H1 (cell line): Measurements from ENCODE around the gene RASAL1. TPM values are rescaled to one million over a fixed set of nuclear protein-coding genes. Genes with fewer than 3 reads are reported as not detected.

Source experiments
- CTCF ChIA-PET: fragments of 300-600 bp; sonication (Branson Sonifier 250); formaldehyde crosslinking; loops from one replicate; lab custom pipeline; 2021; ENCODE audit not compliant: partially characterized antibody; lab: Charles Lee
- POLR2A ChIA-PET: fragments of 300-600 bp; sonication (Branson Sonifier 250); formaldehyde crosslinking; loops from one replicate; lab custom pipeline; 2021; ENCODE audit warnings: inconsistent platforms; ENCODE audit not compliant: partially characterized antibody; lab: Charles Lee
- DNase-seq, 2 experiments: peaks; one replicate each; pipeline versions ENCODE4 v3.0.0 to v3.0.0-alpha.2; 2010 to 2022; ENCODE audit warnings: low spot score in 2 of 2, low read depth in 1 of 2, mixed read lengths in 1 of 2
- FAIRE-seq: peaks from 2 replicates; lab custom pipeline; 2011; peaks lifted over from hg19 to GRCh38; lab: Jason Lieb, UNC
- H2AFZ ChIP-seq: 2 replicates; pipeline ENCODE4 v1.8.1; 2012; ENCODE audit warnings: low read length, inconsistent platforms
- H2AK5ac ChIP-seq: 2 replicates; pipeline ENCODE4 v1.6.1; 2013; ENCODE audit warnings: low read depth, low read length
- H2BK120ac ChIP-seq: replicated peaks from 2 replicates; pipeline ENCODE3; 2013; ENCODE audit warnings: low read depth, low read length, inconsistent platforms
- H2BK12ac ChIP-seq: 2 replicates; pipeline ENCODE4 v1.6.1; 2013; ENCODE audit warnings: low read depth, low read length
- H2BK15ac ChIP-seq: 2 replicates; pipeline ENCODE4 v1.6.1; 2013; ENCODE audit warnings: low read length
- H2BK20ac ChIP-seq: 2 replicates; pipeline ENCODE4 v1.6.1; 2013; ENCODE audit warnings: low read length
- H2BK5ac ChIP-seq: 2 replicates; pipeline ENCODE4 v1.6.1; 2013; ENCODE audit warnings: low read depth, low read length
- H3K14ac ChIP-seq: 2 replicates; pipeline ENCODE4 v1.6.1; 2013; ENCODE audit warnings: inconsistent platforms; ENCODE audit not compliant: insufficient read length
- H3K18ac ChIP-seq: 2 replicates; pipeline ENCODE4 v1.6.1; 2013; ENCODE audit warnings: low read length; ENCODE audit errors: extremely low read depth
- H3K23ac ChIP-seq: 2 replicates; pipeline ENCODE4 v1.6.1; 2013; ENCODE audit warnings: inconsistent platforms; ENCODE audit not compliant: insufficient read length
- H3K23me2 ChIP-seq: 2 replicates; pipeline ENCODE4 v1.6.1; 2013; ENCODE audit warnings: low read depth, low read length
- H3K27ac ChIP-seq: 2 replicates; pipeline ENCODE4 v1.6.1; 2011; ENCODE audit warnings: low read depth, low read length, inconsistent platforms
- H3K27me3 ChIP-seq, 4 experiments: replicated peaks in 1 of 4; 1 replicate in 1 of 4; 2 replicates in 3 of 4; pipeline versions ENCODE4 v1.6.1 to v1.8.1; 2011 to 2013; ENCODE audit warnings: low read length in 3 of 4, mild to moderate bottlenecking in 3 of 4, inconsistent platforms in 2 of 4, mixed read lengths in 2 of 4, moderate library complexity in 1 of 4; ENCODE audit not compliant: control insufficient read depth in 3 of 4, insufficient read depth in 3 of 4; ENCODE audit errors: extremely low read depth in 1 of 4
- H3K36me3 ChIP-seq, 4 experiments: 2 replicates each; pipeline versions ENCODE4 v1.6.1 to v1.8.1; 2011 to 2013; ENCODE audit warnings: mild to moderate bottlenecking in 4 of 4, low read length in 3 of 4, moderate library complexity in 2 of 4, control low read depth in 1 of 4, inconsistent platforms in 1 of 4; ENCODE audit not compliant: insufficient read depth in 4 of 4, control insufficient read depth in 2 of 4
- H3K4ac ChIP-seq: replicated peaks from 2 replicates; pipeline ENCODE3; 2013; ENCODE audit warnings: low read length, low read depth, mixed read lengths, inconsistent platforms; ENCODE audit not compliant: insufficient read length
- H3K4me1 ChIP-seq, 4 experiments: replicated peaks in 1 of 4; 1 replicate in 1 of 4; 2 replicates in 3 of 4; pipeline versions ENCODE4 v1.6.1 to v1.8.1; 2011 to 2013; ENCODE audit warnings: low read length in 3 of 4, inconsistent platforms in 2 of 4, mixed read lengths in 1 of 4; ENCODE audit not compliant: insufficient read depth in 4 of 4, control insufficient read depth in 3 of 4
- H3K4me2 ChIP-seq, 2 experiments: 2 replicates each; pipeline versions ENCODE4 v1.6.1 to v1.8.1; 2011 to 2013; ENCODE audit warnings: low read depth in 2 of 2, low read length in 2 of 2, control low read depth in 1 of 2, inconsistent platforms in 1 of 2, mild to moderate bottlenecking in 1 of 2; ENCODE audit not compliant: insufficient read depth in 1 of 2
- H3K4me3 ChIP-seq, 4 experiments: fragments of 200-600, 300-600 bp in 1 of 4; sonication (generic), shearing (Covaris generic), sonication (Bioruptor Twin) in 1 of 4; 2 replicates each; pipeline versions ENCODE4 v1.5.1 to v1.8.1; 2011 to 2016; ENCODE audit warnings: low read length in 4 of 4, low read depth in 3 of 4, control low read depth in 2 of 4, inconsistent platforms in 2 of 4, mild to moderate bottlenecking in 2 of 4, mixed read lengths in 1 of 4, moderate library complexity in 1 of 4; ENCODE audit not compliant: insufficient read depth in 2 of 4; ENCODE audit errors: extremely low read depth in 1 of 4
- H3K56ac ChIP-seq: replicated peaks from 2 replicates; pipeline ENCODE3; 2013; ENCODE audit warnings: low read depth, mild to moderate bottlenecking, mixed read lengths, low read length, inconsistent platforms; ENCODE audit not compliant: insufficient read length
- H3K79me1 ChIP-seq: 2 replicates; pipeline ENCODE4 v1.6.1; 2013; ENCODE audit warnings: low read depth, low read length, control low read depth
- H3K79me2 ChIP-seq, 2 experiments: 2 replicates each; pipeline versions ENCODE4 v1.6.1 to v1.8.1; 2012 to 2013; ENCODE audit warnings: low read length in 2 of 2, mild to moderate bottlenecking in 2 of 2, inconsistent platforms in 1 of 2; ENCODE audit not compliant: insufficient read depth in 2 of 2, control insufficient read depth in 1 of 2
- H3K9ac ChIP-seq, 4 experiments: replicated peaks in 1 of 4; 1 replicate in 1 of 4; 2 replicates in 3 of 4; pipeline versions ENCODE4 v1.6.1 to v1.8.1; 2011 to 2013; ENCODE audit warnings: low read depth in 3 of 4, low read length in 3 of 4, control low read depth in 2 of 4, mild to moderate bottlenecking in 2 of 4, moderate library complexity in 2 of 4, inconsistent platforms in 1 of 4; ENCODE audit errors: extremely low read depth in 1 of 4
- H3K9me3 ChIP-seq, 2 experiments: 2 replicates each; pipeline versions ENCODE4 v1.6.1 to v1.8.1; 2012 to 2013; ENCODE audit warnings: mild to moderate bottlenecking in 2 of 2, moderate library complexity in 2 of 2, control low read depth in 1 of 2, inconsistent platforms in 1 of 2, low read depth in 1 of 2, low read length in 1 of 2, mixed read lengths in 1 of 2; ENCODE audit not compliant: insufficient read depth in 2 of 2
- H4K20me1 ChIP-seq, 2 experiments: replicated peaks in 1 of 2; 2 replicates each; pipeline versions ENCODE3 to v1.8.1; 2011 to 2013; ENCODE audit warnings: inconsistent platforms in 2 of 2, low read length in 2 of 2, mild to moderate bottlenecking in 1 of 2; ENCODE audit not compliant: insufficient read depth in 2 of 2, control insufficient read depth in 1 of 2
- H4K5ac ChIP-seq: 2 replicates; pipeline ENCODE4 v1.6.1; 2013; ENCODE audit warnings: low read length, low read depth, mixed read lengths, inconsistent platforms; ENCODE audit not compliant: insufficient read length
- H4K8ac ChIP-seq: 2 replicates; pipeline ENCODE4 v1.8.0; 2013; ENCODE audit warnings: mild to moderate bottlenecking, moderate library complexity, low read length, inconsistent platforms; ENCODE audit not compliant: insufficient read depth; ENCODE audit errors: extremely low read depth
- H4K91ac ChIP-seq: replicated peaks from 2 replicates; pipeline ENCODE3; 2013; ENCODE audit warnings: low read length, mixed read lengths, inconsistent platforms; ENCODE audit not compliant: insufficient read length
- EGR1 ChIP-seq: IDR thresholded peaks from 2 replicates; pipeline ENCODE4 v1.6.1; 2011; ENCODE audit warnings: low read depth, low read length, borderline replicate concordance
- TAF7 ChIP-seq: optimal IDR thresholded peaks from 2 replicates; pipeline ENCODE3; 2011; ENCODE audit warnings: low read depth, mild to moderate bottlenecking, inconsistent platforms, low read length, moderate library complexity, borderline replicate concordance
- WGBS, 2 experiments: shearing (Covaris generic) in 1 of 2; methylation state at CpG; one replicate each; pipeline versions ENCODE4 v1.1.6 to v1.1.7; 2013 to 2015; ENCODE audit warnings: low lambda C conversion rate in 2 of 2, mixed read lengths in 2 of 2, inconsistent platforms in 1 of 2, low coverage in 1 of 2, missing lambda C conversion rate in 1 of 2; ENCODE audit not compliant: insufficient replicate concordance in 2 of 2, insufficient coverage in 1 of 2, insufficient read length in 1 of 2; ENCODE audit errors: extremely low coverage in 1 of 2, missing lambda C conversion rate in 1 of 2; 5-methylcytosine and 5-hydroxymethylcytosine counted together
- polyA plus RNA-seq, 7 experiments: library from polyadenylated mRNA; depleted of rRNA in 3 of 7; stranded (reverse) in 5 of 7; unstranded in 2 of 7; fragments of >200 nt in 5 of 7; fragments of 200-250 nt in 2 of 7; gene quantifications; 1 replicate in 5 of 7; 2 replicates in 1 of 7; 4 replicates in 1 of 7; pipeline versions ENCODE4 v1.2.1 to v1.2.3, GENCODE V29; 2011 to 2013; ENCODE audit warnings: missing spikeins in 2 of 7, mixed read lengths in 2 of 7
- total RNA-seq: library from RNA; stranded (reverse); fragmentation: NEBNext Ultra II Directional; extraction: Animal tissue kit (Norgen Biotek cat#: 25700); gene quantifications from 2 replicates; pipeline ENCODE4 v1.2.1, GENCODE V29; 2021

Gene RASAL1
- total and polyA plus RNA-seq, 2 of the 8 experiments (the other 6 are each of a cell fraction or from before 2014, with no cell fraction given): 3.7 to 5.0 TPM

DNA sequence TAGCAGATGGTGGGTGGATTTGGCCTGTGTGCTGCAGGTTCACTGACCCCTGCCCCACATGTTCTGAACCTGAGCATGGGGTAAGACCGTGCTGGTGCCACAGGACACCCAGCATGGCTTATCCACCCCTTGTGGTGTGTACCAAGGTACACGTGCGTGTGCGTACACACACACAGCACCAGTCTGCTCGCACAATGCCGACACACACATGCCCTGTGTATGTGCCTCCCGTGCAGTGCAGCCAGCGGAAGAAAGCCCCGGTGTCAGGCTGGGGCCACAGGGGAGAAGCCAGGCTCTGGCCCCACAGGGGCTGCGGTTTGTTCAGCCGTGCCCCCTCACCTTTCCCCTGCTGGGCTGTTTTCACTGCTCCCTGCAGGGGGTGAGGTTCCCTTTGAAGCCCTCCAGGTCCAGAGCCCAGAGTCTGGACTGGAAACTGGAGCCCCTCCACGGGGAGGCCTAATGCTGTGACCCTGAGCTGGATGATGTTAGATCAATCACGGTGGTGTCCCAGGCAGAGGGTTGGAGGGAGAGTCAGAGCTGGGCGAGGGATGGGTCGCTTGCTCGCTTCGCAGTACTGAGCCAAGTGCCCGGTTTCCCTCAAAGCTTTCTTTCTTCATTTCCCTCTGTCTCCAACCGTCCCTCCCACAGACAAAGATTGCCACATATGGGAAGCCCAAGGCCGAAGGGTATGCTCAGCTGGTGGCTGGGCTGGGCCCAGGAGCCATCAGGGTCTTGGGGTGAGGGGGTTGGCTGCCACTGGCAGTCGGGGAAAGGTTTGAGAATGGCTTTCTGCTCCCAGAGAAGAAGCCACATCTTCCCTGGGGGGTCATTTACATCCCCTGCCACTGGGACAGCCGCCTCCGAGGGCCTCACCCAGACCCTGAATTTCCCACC, 72.8 kb downstream of the RASAL1 start:
- Histone ChIP-seq H3K27me3 (peaks cover 0 to 2% (median 0%) of the 10 kb centered on the region in 4 experiments; a peak in 3 of 7 replicates), H2BK120ac (no peak overlapping the region), H2BK12ac (peak overlapping the region; percentile 62; the same call in 1 of the 2 replicates), H3K4me1 (peaks cover 0 to 24% (median 14%) of the 10 kb centered on the region in 4 experiments; a peak in 6 of 7 replicates), H4K5ac (no peak overlapping the region), H3K79me1 (no peaks in the 10 kb centered on the region), H2BK20ac (peak overlapping the region; percentile 97; the same call in 1 of the 2 replicates), H3K56ac (no peak overlapping the region), H3K4me2 (peak overlapping the region; percentile 15 to 30; a peak in 1 of 4 replicates), H4K91ac (peak overlapping the region; percentile 67), H3K9me3 (no peaks in the 10 kb centered on the region), H3K27ac (no peak overlapping the region), H2BK5ac (no peak overlapping the region), H3K23ac (no peak overlapping the region), H3K9ac (peak overlapping the region in 1 of 4 experiments; percentile 38; a peak in 1 of 7 replicates), H3K18ac (peak overlapping the region; percentile 62), H2AFZ (no peak overlapping the region), H4K20me1 (peaks cover 0 to 5% of the 10 kb centered on the region in 2 experiments), H3K14ac (no peak overlapping the region), H3K4me3 (no peak overlapping the region), H3K79me2 (no peaks in the 10 kb centered on the region), H3K36me3 (no peaks in the 10 kb centered on the region), H3K4ac (peak overlapping the region; percentile 74), H3K23me2 (peaks cover 8% of the 10 kb centered on the region; the same call in 1 of the 2 replicates), H4K8ac (no peak overlapping the region), H2BK15ac (0 out of 2 replicates have a peak overlapping the region, but pooled peaks have one; percentile 46), H2AK5ac (no peak overlapping the region)
- CTCF ChIA-PET: interaction anchor here (0.6 to 12.0 kb wide), 12 partner anchors 12 to 90 kb away, joined by 3 to 96 read pairs (median 4); partner anchors contain the start of gene RASAL1
- FAIRE-seq: no peak
- TF ChIP-seq TAF7 (no peak), EGR1 (no peak)
- WGBS, 2 experiments: 80% methylated on average over 23 of the region's 23 CpGs; no CpG with 5 or more reads in 1 of the 2 experiments
- POLR2A ChIA-PET: interaction anchor here (1.2 kb wide), 1 partner anchor 21 kb away, joined by 3 read pairs; no protein-coding TSS in a partner anchor
- DNase-seq: no peak
